ENCODE data around the gene MBD1. TPM values are rescaled to one million over a fixed set of nuclear protein-coding genes. Genes with fewer than 3 reads are reported as not detected.
"Not testable (repeated sequence)": the region's sequence is repeated elsewhere in the genome, so short reads cannot be mapped to it uniquely, and the experiment has no call there.

Gene MBD1
- total RNA-seq, 6 experiments from 2014 or later = 48.3 to 56.0 (median 53.1) TPM

GRCh38 chr18:50298443-50299284 lies 17.3 kb upstream of the MBD1 start:
- Mint-ChIP-seq H3K27me3 (ENCODE audit: insufficient read depth) (peaks cover 23% of the 10 kb centered on the region), H3K36me3 (ENCODE audit: low read depth) (no peaks in the 10 kb centered on the region), H3K4me1 (ENCODE audit: low read depth) (no peaks in the 10 kb centered on the region), H3K4me3 (no peak overlapping the region), H3K9me3 (no peaks in the 10 kb centered on the region), H3K27ac (no peak overlapping the region)
- DNase-seq = no peak
- TF ChIP-seq CTCF (IDR thresholded peaks at IDR 0.05) = no peak

- TF ChIP-seq CTCF (IDR thresholded peaks at IDR 0.05) = no peak
- Mint-ChIP-seq H3K27ac (no peak overlapping the region), H3K27me3 (ENCODE audit: insufficient read depth) (peaks cover 18% of the 10 kb centered on the region), H3K4me1 (ENCODE audit: low read depth) (no peaks in the 10 kb centered on the region), H3K4me3 (peak overlapping the region; percentile 65), H3K36me3 (ENCODE audit: low read depth) (no peaks in the 10 kb centered on the region), H3K9me3 (no peaks in the 10 kb centered on the region)
- no peak for DNase-seq
These were observed 16.5 kb upstream of the MBD1 start for GRCh38 chr18:50297621-50298442.

- H3K4me3 Mint-ChIP-seq = no peak overlapping the region
- peaks cover 26% of the 10 kb centered on the region for H3K27me3 Mint-ChIP-seq (ENCODE audit: insufficient read depth)
- no peaks in the 10 kb centered on the region for H3K9me3 Mint-ChIP-seq
- H3K4me1 Mint-ChIP-seq (ENCODE audit: low read depth) = no peaks in the 10 kb centered on the region
- H3K36me3 Mint-ChIP-seq (ENCODE audit: low read depth) = no peaks in the 10 kb centered on the region
- H3K27ac Mint-ChIP-seq = no peak overlapping the region
- TF ChIP-seq CTCF (IDR thresholded peaks at IDR 0.05) = no peak
- no peak for DNase-seq
These were observed 11.7 kb upstream of the MBD1 start for GRCh38 chr18:50293039-50293438.

- no peak for TF ChIP-seq CTCF (IDR thresholded peaks at IDR 0.05)
- H3K27ac Mint-ChIP-seq = no peak overlapping the region
- H3K36me3 Mint-ChIP-seq (ENCODE audit: low read depth) = peaks cover 21% of the 10 kb centered on the region
- H3K4me1 Mint-ChIP-seq (ENCODE audit: low read depth) = peaks cover 22% of the 10 kb centered on the region
- H3K9me3 Mint-ChIP-seq = no peaks in the 10 kb centered on the region
- peak overlapping the region; percentile 14 for H3K4me3 Mint-ChIP-seq
- DNase-seq = no peak
- H3K27me3 Mint-ChIP-seq (ENCODE audit: insufficient read depth) = peaks cover 12% of the 10 kb centered on the region
These were observed 7.8 kb upstream of the MBD1 start for GRCh38 chr18:50289108-50289443.

- Mint-ChIP-seq H3K4me3 (peak overlapping the region; percentile 100), H3K27ac (peak overlapping the region; percentile 88), H3K27me3 (ENCODE audit: insufficient read depth) (peaks cover 11% of the 10 kb centered on the region), H3K36me3 (ENCODE audit: low read depth) (peaks cover 26% of the 10 kb centered on the region), H3K4me1 (ENCODE audit: low read depth) (peaks cover 26% of the 10 kb centered on the region)
- not testable (repeated sequence) for DNase-seq, H3K9me3 Mint-ChIP-seq
These were observed 7.2 kb upstream of the MBD1 start for GRCh38 chr18:50288348-50289107.

Data from HFFc6 (cell line).